ENCODE data around the gene MLLT3.

The MLLT3 gene

DNA sequence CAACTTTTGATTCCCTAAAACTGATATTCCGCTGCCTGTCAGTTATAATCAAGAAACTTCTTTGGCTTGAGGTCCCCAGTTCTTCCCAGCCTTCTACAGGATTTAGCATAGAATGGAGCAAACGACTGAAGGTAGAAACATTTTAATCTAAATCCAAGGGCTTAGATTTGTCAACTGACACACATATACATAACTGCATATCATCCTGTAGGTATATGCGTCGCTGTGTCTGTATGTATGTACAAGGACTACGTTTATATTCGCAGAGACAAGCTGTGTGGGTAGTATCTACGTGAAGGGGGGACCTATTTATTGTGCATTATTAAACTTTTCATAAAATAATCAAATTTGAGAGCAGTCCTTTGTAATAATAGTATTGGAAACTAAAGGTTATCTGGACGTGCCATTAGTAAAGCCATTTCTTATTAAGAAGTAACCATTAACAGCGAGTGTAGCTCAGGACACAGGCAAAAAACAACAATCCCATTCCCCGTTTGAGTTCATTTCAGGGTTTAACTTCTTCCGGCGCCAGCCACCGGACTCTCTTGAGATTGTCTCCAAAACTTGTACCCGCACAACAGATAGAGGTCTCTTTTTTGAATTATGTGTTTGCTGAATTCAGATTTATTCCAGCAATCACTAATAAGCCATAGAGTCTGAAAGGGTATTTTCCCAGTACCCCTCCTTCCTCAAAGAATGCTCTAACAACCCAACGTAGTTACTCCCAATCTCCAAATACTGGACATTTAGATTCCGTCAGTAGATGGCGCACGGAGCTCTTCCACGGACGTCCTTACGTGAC lies 2.1 kb upstream of the MLLT3 start:
- peak; percentile 59 for DNase-seq

DNA sequence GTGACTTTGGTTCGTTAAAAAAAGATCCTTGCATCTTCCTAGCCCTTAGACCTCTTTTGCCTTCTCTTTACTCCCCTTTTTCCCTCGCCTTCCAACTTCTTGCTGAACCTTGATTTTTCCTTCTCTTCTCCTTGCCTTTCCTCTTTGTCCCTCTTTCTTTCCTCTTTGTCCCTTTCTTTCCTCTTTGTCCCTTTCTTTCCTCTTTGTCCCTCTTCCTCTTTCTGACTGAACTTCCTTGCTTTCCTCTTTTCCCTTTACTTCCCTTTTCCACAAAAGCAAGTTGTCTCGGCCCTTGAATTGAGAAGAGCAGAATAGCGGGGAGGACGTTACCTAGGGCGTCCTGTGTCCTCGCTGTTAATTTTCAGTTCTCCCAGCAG lies 1.4 kb upstream of the MLLT3 start:
- no peak for DNase-seq

DNA sequence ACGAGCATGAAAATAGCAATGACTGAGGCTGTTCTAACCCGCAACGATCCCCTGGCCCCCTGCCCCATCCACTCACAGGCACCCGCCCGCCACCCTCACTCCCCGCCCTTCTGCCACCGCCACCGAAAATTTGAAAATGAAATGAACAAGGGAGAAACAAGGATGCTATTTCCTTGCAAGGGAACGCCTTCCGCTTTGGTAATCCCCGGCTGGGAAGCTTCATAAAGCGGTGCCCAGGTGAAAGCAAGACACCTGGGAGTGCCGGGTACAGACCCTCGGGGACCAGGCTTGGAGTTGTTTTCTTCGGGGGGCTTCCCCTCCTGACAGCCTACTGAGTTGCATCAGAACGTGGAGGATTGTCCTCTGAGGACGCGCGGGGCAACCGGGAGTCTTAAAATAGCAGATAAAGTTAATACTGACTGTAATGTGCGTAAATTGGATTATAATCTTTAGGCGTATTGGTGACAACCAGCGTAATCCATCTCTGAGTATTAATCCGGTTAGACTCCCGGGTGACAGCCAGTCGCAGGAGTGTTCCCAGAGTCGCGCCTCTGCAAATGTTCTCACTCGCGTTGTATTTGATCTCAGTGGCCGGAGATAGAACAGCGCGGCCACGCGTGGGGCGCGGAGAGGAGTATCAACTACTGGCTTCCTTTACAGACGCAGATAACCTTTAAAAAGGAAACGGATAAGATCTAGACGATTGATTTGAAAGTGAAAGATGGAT lies 885 bp upstream of the MLLT3 start:
- DNase-seq, result no peak

DNA sequence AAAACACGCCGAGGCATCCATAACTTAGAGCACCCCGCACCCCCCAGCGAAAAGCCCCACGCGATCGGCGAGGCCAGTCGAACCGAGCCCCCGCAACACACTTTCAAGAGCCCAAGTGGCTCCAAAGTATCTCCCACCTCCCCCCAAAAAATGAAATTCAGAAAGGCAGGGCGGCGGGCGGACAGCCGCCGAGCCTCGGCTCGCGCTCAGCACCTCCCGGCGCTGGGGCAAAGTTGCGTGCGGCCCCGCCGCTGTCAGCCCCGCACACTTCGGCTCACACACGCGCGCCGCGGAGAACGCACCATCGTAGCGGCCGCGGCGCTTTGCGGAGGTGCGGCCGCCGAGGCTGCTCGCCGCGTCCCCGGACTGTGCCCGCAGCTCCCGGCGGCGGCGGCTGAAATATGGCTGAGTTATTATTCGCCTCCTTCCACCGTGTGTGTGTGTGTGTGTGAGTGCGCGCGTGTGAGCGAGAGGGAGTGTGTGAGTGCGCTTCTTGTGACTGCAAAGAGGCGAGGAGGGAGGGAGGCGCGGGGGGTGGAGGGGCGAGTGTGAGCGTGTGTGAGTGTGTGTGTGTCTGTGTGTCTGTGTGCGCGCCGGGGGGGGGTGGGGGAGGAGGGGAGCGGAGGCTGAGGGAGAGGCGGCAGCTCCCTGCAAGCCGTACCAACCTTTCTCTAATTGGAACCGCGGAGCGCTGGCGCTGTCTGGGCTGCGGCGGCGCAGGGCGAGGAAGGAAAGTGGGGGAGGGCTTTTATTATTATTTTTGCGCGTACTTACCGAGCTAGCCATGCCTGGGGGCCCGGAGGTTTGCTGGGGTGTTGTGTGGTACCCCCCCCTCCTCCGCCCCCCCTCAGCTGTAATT lies 599 bp downstream of the MLLT3 start:
- DNase-seq, result peak; percentile 30

DNA sequence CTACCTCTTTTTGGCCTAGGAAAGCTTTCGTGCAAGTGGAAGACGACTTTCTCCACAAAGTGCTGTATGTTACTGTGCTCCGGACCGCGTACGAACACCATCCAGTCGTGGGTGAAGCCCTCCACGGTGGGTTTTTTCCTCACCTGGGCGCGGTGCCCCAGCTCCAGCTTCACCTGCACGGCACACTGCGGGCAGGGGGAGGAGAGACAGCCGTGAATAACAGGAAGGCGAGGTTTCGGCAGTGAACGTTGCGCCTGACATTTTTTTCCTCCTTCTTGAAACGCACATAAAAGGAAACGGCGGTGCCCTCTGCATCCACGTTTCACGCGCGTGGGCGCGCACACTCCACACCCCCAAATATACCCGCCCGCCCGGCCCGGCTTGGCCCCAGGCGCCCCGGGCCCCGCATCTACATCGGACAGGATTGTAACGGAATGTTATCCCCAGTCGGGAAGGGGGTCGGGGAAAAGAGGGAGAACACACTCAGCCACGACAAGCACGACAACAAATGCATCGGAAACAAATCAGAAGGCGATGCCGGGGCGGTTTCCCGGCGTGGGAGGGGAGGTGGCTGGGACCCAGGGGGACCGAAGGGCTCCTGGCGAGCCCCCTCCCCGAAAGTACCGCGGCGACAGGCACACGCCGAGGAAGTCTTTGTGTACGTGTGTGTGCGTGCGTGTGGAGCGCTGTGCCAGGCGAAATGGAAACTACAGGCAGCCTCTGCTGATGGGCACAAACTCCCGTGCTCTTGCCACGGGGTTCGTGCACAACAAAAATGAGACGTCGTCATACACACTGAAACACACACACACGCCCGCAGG lies 1.4 kb downstream of the MLLT3 start:
- no peak for DNase-seq

DNA sequence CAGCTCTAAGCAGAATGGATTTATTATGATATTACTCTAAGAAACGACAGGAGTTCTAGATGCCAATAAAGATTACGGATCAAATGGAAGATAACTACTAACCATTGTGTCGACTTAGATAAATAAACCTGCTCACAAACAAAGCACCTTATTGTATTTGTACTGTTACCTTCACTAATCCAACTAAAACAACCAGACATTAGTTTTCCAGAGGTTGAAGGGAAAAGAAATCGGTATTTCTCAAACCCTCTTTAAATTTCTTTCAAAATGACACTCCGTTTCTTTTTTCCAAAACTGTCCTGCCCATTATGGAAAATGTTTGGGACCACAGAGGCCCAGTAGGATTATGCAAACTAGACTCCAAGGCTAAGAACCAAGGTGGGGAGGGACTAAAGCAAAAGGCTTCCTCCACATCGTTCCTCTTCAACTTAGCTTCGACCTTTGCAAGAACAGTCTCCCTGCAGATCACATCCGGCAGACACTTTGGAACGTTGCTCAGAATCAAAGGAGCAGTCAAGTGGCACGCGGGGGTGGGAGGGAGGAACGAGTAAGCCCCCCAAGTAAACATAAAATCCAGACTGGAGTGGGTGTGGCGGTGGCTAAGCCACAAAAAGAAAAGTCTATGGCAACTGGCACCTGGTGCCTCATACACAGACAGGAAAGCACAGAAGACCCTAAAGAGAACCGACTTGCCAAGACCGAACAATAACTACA lies 2.7 kb downstream of the MLLT3 start:
- DNase-seq, result no peak

DNA sequence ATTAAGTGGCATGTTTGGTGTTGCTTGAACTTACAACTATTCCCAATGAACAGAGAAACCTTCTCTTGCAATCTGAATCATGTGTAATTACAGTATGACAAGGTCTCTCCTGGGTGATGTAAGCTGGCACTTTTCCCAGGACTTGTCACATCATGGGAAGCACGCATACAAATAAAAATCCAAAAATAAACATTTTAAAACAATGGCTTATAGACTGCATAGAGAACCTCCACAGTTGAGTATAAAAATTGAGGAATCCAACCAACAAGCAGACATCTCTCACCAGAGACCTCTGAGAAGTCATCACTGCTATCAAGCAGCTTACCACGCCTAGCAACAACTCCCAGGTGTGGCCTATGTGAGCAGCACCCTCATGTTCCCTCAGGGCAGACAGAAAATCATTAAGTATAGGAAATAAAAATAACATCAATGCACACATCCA lies 3.9 kb downstream of the MLLT3 start:
- DNase-seq, result no peak

DNA sequence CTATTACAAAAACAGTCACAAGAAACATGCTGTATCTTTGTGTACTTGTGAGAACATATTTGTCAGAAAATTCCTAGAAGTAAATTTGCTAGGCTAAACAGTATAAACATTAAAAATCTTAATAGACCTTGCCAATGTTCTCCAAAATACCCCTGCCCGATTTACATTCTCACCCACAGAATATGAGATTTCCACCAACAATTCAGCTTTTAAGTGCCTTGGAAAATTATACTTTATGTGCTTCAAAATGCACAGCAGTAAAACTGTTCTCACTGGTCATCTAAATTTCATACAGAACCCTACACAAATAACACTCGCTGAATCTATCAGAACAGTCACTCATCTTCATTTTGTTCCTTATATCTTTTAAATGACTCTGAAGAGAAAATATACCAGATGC lies 5.5 kb downstream of the MLLT3 start:
- DNase-seq, result no peak

DNA sequence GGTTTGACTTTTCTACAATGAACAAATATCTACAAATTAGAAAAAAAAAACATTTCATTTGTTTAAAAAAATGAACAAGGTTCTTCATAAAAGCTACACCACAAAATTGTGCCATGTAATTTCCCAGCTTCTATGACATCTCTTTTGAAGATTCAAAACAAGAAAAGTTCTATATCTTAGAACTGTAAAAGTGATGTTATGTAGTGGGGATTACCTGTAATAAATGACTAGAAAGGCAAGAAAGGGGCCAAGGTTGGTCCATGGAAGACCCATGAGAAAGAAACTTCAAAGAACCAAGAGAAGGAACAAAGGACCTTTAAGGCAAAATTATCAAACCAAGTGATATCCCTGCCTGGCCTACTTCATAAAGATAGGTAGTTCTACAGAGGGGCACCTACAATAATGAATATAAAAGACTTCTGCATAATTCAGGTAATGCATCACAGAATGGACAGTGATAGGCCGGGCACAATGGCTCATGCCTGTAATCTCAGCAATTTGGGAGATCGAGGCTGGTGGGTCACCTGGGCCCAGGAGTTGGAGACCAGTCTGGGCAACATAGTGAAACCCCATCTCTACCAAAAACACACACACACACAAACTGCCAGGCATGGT lies 7.6 kb downstream of the MLLT3 start:
- DNase-seq, result no peak

DNA sequence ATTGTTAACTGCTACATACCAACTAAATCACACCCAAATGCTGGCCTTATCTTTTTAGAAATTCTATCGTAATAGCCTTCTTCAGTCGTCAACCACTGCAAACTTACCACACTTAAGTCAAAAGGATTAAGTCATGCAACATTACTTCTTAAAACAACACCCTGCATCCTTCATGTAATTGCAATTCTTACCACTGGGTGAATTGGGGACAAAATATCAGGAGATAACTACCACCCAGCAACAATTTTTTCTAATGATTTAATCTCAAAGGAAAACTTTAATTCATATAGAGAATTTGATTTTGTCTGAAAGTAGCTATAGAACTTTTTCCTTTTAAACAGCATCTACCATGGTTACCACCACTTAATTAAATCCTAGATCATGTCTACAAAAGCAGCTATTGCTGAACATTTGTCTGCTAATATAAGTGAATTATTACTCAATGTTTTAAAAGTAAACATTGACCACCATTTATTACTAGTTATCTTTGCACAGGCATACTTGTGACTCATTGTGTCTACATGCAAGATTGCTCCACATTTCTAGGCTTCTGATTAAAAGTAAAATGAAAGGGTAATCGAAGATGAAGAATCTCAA lies 10.5 kb downstream of the MLLT3 start:
- no peak for DNase-seq

DNA sequence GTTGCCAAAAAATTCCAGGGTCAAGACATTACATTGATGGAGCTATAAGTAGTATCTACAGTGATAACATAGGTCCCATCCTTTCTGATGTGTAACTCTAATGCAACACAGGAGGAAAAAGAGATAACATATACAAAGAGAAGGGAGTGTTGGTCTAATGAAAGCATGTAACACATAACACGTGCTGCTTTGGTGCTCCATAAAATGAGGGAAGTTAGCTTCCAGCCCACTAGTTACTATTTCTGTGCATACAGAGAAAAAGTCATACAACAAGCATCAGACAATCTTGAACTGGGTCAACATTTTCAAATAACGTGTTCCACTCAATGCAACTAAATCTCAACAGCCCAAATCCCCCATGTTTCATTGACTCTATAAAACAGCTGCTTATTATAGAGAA lies 11.7 kb downstream of the MLLT3 start:
- DNase-seq, result no peak

DNA sequence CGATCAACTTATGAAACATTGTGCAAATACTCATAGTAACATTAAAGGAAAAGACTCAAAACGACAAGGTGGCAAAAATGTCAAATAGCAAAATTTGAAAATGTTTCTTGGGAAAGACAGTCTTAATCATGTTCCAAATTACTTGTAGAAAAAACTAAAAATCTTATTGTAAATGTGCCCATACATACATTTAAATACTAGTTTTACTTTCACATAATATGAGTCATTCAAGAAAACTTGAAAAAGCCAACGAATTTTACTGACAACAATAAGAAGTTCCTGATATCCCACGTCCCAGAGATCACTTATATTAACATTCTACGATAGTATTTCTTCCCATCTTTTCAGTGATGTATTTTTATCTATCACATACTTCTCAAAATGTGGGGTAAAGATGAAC lies 13.7 kb downstream of the MLLT3 start:
- no peak for DNase-seq

DNA sequence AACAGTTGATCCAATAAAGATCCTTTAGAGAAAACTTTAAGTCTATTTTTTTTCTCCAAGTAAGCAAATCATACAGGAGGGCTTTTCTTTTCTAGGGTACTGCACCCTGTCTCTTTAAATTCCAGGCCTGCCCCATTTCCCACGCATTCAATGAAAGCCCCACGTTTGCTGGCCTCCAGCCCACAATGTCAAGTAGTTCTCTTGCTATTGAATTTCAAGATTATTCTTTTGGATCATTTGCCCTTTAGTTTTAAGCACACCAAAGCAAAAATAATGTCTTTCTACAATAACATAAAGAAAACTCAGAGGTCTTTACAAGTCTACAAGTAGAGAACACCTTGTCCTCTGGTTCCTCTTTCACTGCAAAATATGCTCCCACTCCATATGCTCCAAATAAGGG lies 15.6 kb downstream of the MLLT3 start:
- no peak for DNase-seq

DNA sequence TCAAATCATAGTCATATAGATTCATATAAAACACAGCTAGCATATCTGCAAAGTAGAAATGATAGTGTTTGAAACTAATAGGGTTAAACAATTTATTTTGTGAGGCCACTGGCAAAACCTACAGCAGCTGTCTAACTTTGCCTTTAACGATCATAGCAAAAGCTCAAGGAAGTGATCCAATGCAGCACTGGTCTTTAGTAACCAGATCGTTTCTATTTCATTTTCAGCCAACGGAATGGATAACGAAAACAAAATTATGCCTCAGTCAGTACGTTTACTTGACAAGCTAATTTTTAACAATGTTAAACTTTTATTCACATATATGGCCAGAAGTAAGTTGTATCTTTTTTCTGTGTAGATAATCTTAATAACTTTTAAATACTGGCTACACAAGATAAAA lies 17.7 kb downstream of the MLLT3 start:
- DNase-seq, result peak; percentile 42

DNA sequence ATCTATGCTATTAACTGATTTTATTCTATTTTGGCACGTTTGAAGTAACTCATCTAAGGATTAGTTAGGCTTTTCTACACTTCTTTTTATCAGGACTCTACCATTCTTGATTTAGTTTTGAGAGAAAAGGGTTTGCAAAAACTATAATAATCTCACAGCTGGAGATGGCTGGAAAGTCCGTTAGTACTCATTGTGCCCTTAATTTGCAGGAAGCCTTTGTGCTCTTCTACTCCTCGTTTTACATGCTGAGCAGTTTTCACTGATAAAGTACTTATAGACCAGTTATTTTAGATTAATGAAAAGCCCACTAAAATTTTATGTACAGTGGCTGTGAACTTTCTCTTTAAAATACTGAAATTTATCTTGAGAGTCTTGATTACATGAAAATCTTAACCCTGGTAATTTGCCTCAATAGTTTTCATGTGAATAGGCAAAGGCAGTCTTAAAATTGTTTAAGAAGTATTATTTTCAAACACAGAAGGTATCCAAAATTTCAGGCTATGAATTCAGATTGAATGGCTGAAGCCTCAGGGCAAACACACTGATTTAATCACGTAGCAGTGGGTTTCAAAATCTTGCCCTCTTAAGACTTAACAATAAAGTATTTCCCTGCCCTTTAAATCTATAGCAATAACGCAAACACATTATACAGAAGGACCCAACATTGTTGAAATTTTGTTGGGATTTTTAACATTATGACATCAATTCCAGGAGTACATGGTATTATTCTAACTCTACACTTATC lies 18.6 kb downstream of the MLLT3 start:
- no peak for DNase-seq

DNA sequence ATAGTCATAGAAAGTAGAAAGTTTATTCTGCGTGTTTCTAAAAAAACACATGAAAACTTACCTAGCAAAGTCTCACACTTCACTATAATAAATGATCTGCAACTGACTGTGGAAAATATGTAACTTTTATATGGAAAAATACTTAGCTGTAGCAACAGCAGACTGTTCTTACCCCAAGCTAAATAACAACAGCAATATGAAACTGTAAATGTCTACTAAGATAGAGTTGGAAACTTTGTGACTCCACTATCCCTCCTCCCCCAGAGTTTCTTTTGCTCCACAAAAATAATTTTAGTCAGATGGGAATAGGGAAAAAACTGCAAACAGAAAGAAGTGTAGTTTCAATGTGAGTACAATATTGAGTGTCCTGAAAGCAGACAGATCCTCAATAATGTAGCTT lies 21.0 kb downstream of the MLLT3 start:
- no peak for DNase-seq

DNA sequence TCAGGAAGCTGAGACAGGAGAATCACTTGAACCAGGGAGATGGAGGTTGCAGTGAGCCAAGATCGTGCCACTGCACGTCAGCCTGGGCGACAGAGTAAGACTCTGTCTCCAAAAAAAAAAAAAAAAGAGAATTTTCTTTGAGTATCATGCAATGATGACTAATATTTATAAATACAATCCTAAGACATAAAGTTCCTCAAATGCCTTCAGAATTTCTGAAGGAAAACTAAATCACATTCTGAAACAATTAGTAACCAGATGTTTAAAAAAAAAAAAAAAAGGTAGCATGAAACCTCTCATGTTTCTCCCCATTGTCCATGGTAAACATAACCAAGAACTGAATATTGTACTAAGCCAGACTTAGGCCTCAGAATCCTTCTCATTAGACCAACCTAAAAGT lies 23.1 kb downstream of the MLLT3 start:
- DNase-seq, result no peak

DNA sequence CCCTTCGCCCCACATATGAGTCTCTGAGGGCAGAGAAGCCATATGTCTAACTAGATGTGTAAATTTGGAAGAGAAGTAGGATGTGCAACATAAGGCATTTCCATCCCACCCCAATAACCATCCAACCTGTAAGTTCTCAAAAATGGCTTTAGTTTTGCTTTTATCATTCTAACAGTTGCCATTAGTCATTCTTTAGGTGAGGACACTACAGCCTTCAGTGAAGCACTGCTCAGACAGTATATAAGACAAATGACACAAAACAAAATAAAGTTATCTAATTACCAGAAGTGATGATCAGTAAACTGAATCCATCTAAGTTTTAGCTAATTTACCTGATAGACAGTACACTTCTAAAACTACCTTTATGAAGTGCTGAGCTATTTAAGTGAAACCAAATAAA lies 23.9 kb downstream of the MLLT3 start:
- no peak for DNase-seq

DNA sequence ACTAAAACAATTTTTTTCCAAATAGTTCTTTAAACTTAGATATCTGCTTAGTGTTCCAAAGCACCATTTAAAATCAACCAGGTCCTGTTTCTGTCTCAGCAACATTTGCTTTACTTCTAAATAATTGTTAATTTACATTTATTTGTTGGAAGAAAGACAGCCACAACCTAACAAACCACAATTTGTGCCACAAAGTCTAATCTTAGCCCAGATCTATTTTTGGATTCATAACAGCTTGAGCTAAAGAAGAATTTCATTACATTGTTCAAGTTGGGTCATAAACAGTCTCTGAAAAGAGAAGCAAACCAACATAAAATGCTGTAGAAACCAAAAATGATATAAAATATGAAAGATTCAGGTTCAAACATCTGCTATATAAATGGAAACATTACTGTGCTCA lies 24.4 kb downstream of the MLLT3 start:
- no peak for DNase-seq

DNA sequence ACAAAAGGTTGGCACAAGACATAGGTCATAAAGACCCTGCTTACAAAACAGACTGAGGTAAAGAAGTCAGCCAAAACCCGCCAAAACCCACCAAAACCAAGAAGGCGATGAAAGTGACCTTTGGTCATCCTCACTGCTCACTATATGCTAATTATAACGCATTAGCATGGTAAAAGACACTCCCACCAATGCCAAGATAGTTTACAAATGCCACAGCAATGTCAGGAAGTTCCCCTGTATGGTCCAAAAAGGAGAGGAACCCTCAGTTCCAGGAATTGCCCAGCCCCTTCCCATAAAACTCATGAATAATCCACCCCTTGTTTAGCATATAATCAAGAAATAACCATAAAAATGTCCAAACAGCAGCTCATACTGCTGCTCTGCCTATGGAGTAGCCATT lies 27.7 kb downstream of the MLLT3 start:
- DNase-seq, result no peak

Data from KG1 (cell line).